Liver (tissue), 3 donors: ENCODE results near the gene CHN2.
A peak's percentile ranks its signal among the peaks of the same experiment; 100 is the strongest.

Experiments used
- ATF3 ChIP-seq: IDR thresholded peaks from 2 replicates; pipeline ENCODE4 v1.6.1; 2016; ENCODE audit warnings: antibody characterized with exemption
- CTCF ChIP-seq: fragments of 150-350 bp; IDR thresholded peaks from 2 replicates; pipeline ENCODE4 v1.5.1; 2017; ENCODE audit warnings: improper control_type of control experiment, low read depth, low read length; ENCODE audit not compliant: missing input control
- EGR1 ChIP-seq, 2 donors: IDR thresholded peaks; 2 replicates each; pipeline ENCODE4 v1.6.1; 2016 to 2018; ENCODE audit warnings: antibody characterized with exemption in 2 of 2, low read depth in 2 of 2
- GABPA ChIP-seq, 2 donors: IDR thresholded peaks in 1 of 2; conservative IDR thresholded peaks in 1 of 2; 2 replicates each; pipeline ENCODE4 v1.6.1; 2016; ENCODE audit warnings: antibody characterized with exemption in 2 of 2, mild to moderate bottlenecking in 1 of 2, moderate library complexity in 1 of 2
- HNF4A ChIP-seq, 2 donors: conservative IDR thresholded peaks; 2 replicates each; pipeline ENCODE4 v1.6.1; 2016; ENCODE audit warnings: antibody characterized with exemption in 2 of 2, mild to moderate bottlenecking in 2 of 2
- MAX ChIP-seq: IDR thresholded peaks from 2 replicates; pipeline ENCODE4 v1.6.1; 2016; ENCODE audit warnings: antibody characterized with exemption
- NR2F2 ChIP-seq: IDR thresholded peaks from 2 replicates; pipeline ENCODE4 v1.6.1; 2016; ENCODE audit warnings: antibody characterized with exemption
- RAD21 ChIP-seq, 2 donors: IDR thresholded peaks; 2 replicates each; pipeline ENCODE4 v1.6.1; 2016; ENCODE audit warnings: antibody characterized with exemption in 2 of 2, mild to moderate bottlenecking in 2 of 2
- REST ChIP-seq: IDR thresholded peaks from 2 replicates; pipeline ENCODE4 v1.6.1; 2016; ENCODE audit warnings: antibody characterized with exemption, mild to moderate bottlenecking
- SP1 ChIP-seq: IDR thresholded peaks from 2 replicates; pipeline ENCODE4 v1.6.1; 2018; ENCODE audit warnings: antibody characterized with exemption, mild to moderate bottlenecking
- TAF1 ChIP-seq: conservative IDR thresholded peaks from 2 replicates; pipeline ENCODE4 v1.6.1; 2016; ENCODE audit warnings: antibody characterized with exemption, mild to moderate bottlenecking
- YY1 ChIP-seq: IDR thresholded peaks from 2 replicates; pipeline ENCODE4 v1.6.1; 2016; ENCODE audit warnings: antibody characterized with exemption, mild to moderate bottlenecking
- donor health status: healthy.
- donor health status: healthy.

GRCh38 chr7:29496355-29497020 is 301.9 kb downstream of the CHN2 start:
- no peak for TF ChIP-seq CTCF
- TF ChIP-seq RAD21 (IDR thresholded peaks at IDR 0.05): no peak
- no peak for TF ChIP-seq GABPA (IDR thresholded peaks at IDR 0.05 in 1 of 2, conservative IDR thresholded peaks at IDR 0.05 in 1 of 2)
- TF ChIP-seq SP1: peak; percentile 24
- peak; percentile 68 to 82 for TF ChIP-seq HNF4A (conservative IDR thresholded peaks at IDR 0.05)
- TF ChIP-seq EGR1 (IDR thresholded peaks at IDR 0.05; ENCODE audit: low read depth in 2 of 2): no peak
- no peak for TF ChIP-seq REST
- peak; percentile 52 for TF ChIP-seq YY1
- no peak for TF ChIP-seq TAF1
- no peak for TF ChIP-seq NR2F2
- no peak for TF ChIP-seq MAX
- no peak for TF ChIP-seq ATF3
